HG02623 (cell line): ENCODE results near the gene NOL4L.

Experiments used
- ATAC-seq: cut with Tn5 transposase; IDR thresholded peaks from one replicate; pipeline ENCODE4 v1.9.1; 2021; ENCODE audit warnings: moderate library complexity; ENCODE audit not compliant: unreplicated experiment

Gene NOL4L

GRCh38 chr20:32528171-32528891 is 56.8 kb downstream of the NOL4L start:
- no peak for ATAC-seq

GRCh38 chr20:32527447-32528055 is 57.6 kb downstream of the NOL4L start:
- no peak for ATAC-seq

- ATAC-seq = no peak
Measured at GRCh38 chr20:32527052-32527446, 58.1 kb downstream of the NOL4L start.

- ATAC-seq = no peak
Measured at GRCh38 chr20:32526541-32526940, 58.6 kb downstream of the NOL4L start.

- no peak for ATAC-seq
Measured at GRCh38 chr20:32526125-32526524, 59.0 kb downstream of the NOL4L start.

- ATAC-seq = no peak
Measured at GRCh38 chr20:32524829-32525501, 60.2 kb downstream of the NOL4L start.

- ATAC-seq = no peak
Measured at GRCh38 chr20:32523613-32524213, 61.4 kb downstream of the NOL4L start.

GRCh38 chr20:32522776-32523612 is 62.1 kb downstream of the NOL4L start:
- ATAC-seq = no peak

- ATAC-seq = no peak
Measured at GRCh38 chr20:32522526-32522775, 62.7 kb downstream of the NOL4L start.

GRCh38 chr20:32521780-32522525 is 63.2 kb downstream of the NOL4L start:
- ATAC-seq = no peak

GRCh38 chr20:32520927-32521203 is 64.3 kb downstream of the NOL4L start:
- no peak for ATAC-seq

- ATAC-seq = no peak
Measured at GRCh38 chr20:32519381-32519730, 65.8 kb downstream of the NOL4L start.

- no peak for ATAC-seq
Measured at GRCh38 chr20:32518593-32519380, 66.3 kb downstream of the NOL4L start.

- ATAC-seq = no peak
Measured at GRCh38 chr20:32517914-32518592, 67.1 kb downstream of the NOL4L start.

GRCh38 chr20:32517518-32517873 is 67.6 kb downstream of the NOL4L start:
- ATAC-seq = no peak

GRCh38 chr20:32516583-32517517 is 68.3 kb downstream of the NOL4L start:
- no peak for ATAC-seq

GRCh38 chr20:32515631-32516101 is 69.5 kb downstream of the NOL4L start:
- no peak for ATAC-seq

- ATAC-seq = no peak
Measured at GRCh38 chr20:32514760-32515159, 70.4 kb downstream of the NOL4L start.
